Measurements from ENCODE around the gene HNRNPUL1. TPM values are rescaled to one million over a fixed set of nuclear protein-coding genes. Genes with fewer than 3 reads are reported as not detected.

The HNRNPUL1 gene
- total and polyA plus RNA-seq, 2 donors (not counting 3 experiments of a cell fraction or from before 2014, with no cell fraction given): 83.2 to 261 TPM

GRCh38 chr19:41311613-41312012 lies 47.4 kb downstream of the HNRNPUL1 start:
- Histone ChIP-seq H3K9ac (replicated peaks; ENCODE audit: extremely low read depth, insufficient read depth, low read length) (no peak overlapping the region), H3K4me2 (ENCODE audit: insufficient read depth, low read length) (no peak overlapping the region), H3K27ac (ENCODE audit: insufficient read depth, low read depth, low read length) (no peak overlapping the region), H3K79me2 (ENCODE audit: control insufficient read depth, insufficient read depth, low read length) (peaks cover 37% of the 10 kb centered on the region), H3K27me3 (ENCODE audit: control insufficient read depth in 2 of 2, insufficient read depth in 2 of 2, low read length in 2 of 2) (no peaks in the 10 kb centered on the region), H3K9me1 (replicated peaks; ENCODE audit: control insufficient read depth, extremely low read depth, insufficient read depth, low read length) (no peaks in the 10 kb centered on the region), H3K4me3 (replicated peaks in 1 of 3; ENCODE audit: insufficient read depth in 1 of 3, low read depth in 1 of 3, low read length in 3 of 3) (no peak overlapping the region), H3K36me3 (ENCODE audit: control insufficient read depth in 2 of 2, extremely low read depth in 1 of 2, insufficient read depth in 2 of 2, low read length in 2 of 2) (peaks cover 9 to 18% of the 10 kb centered on the region in 2 experiments), H3K9me3 (replicated peaks; ENCODE audit: control insufficient read depth, insufficient read depth, low read length) (no peaks in the 10 kb centered on the region), H2AFZ (ENCODE audit: low read depth, low read length) (no peak overlapping the region), H4K20me1 (replicated peaks; ENCODE audit: control insufficient read depth, extremely low read depth, insufficient read depth, low read length) (no peaks in the 10 kb centered on the region), H3K4me1 (ENCODE audit: control insufficient read depth, extremely low read depth, insufficient read depth, low read length) (peaks cover 35% of the 10 kb centered on the region)
- BruUV-seq (replicated peaks): no TSS peak
- no peak for FAIRE-seq
- dilution Hi-C loops (cut with MboI; ENCODE audit: extremely low pct_ligation_motif_present, low sequenced_read_pairs) (no loop called here), intact Hi-C loops (cut with micrococcal nuclease) (no loop called here)
- ChIA-PET POLR2A (no interaction called here), CTCF (interaction anchor here (1.2 to 1.9 kb wide), 2 partner anchors 10 to 41 kb away, joined by 4 to 9 read pairs; no protein-coding TSS in a partner anchor)
- DNase-seq (ENCODE audit: low read depth, low spot score): no peak
- TF ChIP-seq MYC (IDR thresholded peaks at IDR 0.05; ENCODE audit: low read depth, low read length) (no peak), EZH2 (IDR thresholded peaks at IDR 0.05; ENCODE audit: borderline replicate concordance, low read depth, low read length, severe bottlenecking) (no peak), POLR2A (IDR thresholded peaks at IDR 0.05; ENCODE audit: low read depth, low read length) (no peak), POLR2AphosphoS5 (IDR thresholded peaks at IDR 0.05; ENCODE audit: insufficient read depth, low read depth, low read length) (no peak), GATA2 (IDR thresholded peaks at IDR 0.05; ENCODE audit: insufficient read depth, insufficient read length, low read depth, low read length) (no peak), MAX (IDR thresholded peaks at IDR 0.05; ENCODE audit: insufficient read depth, insufficient read length) (no peak), JUN (IDR thresholded peaks at IDR 0.05; ENCODE audit: borderline replicate concordance, insufficient read depth, insufficient read length, low read depth) (no peak), FOS (IDR thresholded peaks at IDR 0.05; ENCODE audit: borderline replicate concordance, insufficient read depth, low read length) (no peak), CTCF (IDR thresholded peaks at IDR 0.05; ENCODE audit: extremely low read depth in 1 of 2, insufficient read depth in 1 of 2, low read depth in 1 of 2, low read length in 2 of 2) (no peak)

All from endothelial cell of umbilical vein (primary cell).